Progenitor cell of endocrine pancreas (in vitro differentiated cells): Measurements from ENCODE around the gene CSNK1A1. TPM values are rescaled to one million over a fixed set of nuclear protein-coding genes. Genes with fewer than 3 reads are reported as not detected.
A peak's percentile ranks its signal among the peaks of the same experiment; 100 is the strongest.

Source experiments
- DNase-seq: peaks from one replicate; pipeline ENCODE4 v3.0.0; 2021; ENCODE audit warnings: low spot score; ENCODE audit not compliant: unreplicated experiment
- H3K27ac Mint-ChIP-seq: 2 replicates; pipeline ENCODE4 v1.8.0; 2021; ENCODE audit warnings: mild to moderate bottlenecking, moderate library complexity, mixed read lengths
- H3K27me3 Mint-ChIP-seq: 2 replicates; pipeline ENCODE4 v1.8.0; 2021; ENCODE audit warnings: mixed read lengths
- H3K36me3 Mint-ChIP-seq: 2 replicates; pipeline ENCODE4 v1.8.0; 2022; ENCODE audit warnings: mixed read lengths; ENCODE audit not compliant: insufficient read depth
- H3K4me1 Mint-ChIP-seq: 2 replicates; pipeline ENCODE4 v1.8.0; 2021; ENCODE audit warnings: low read depth, mixed read lengths
- H3K4me3 Mint-ChIP-seq: 2 replicates; pipeline ENCODE4 v1.8.0; 2021; ENCODE audit warnings: low read depth, mild to moderate bottlenecking, moderate library complexity, mixed read lengths
- H3K9me3 Mint-ChIP-seq: 2 replicates; pipeline ENCODE4 v1.8.0; 2021; ENCODE audit warnings: low read depth, mixed read lengths
- CTCF ChIP-seq: fragments of 200-600 bp; sonication (generic); IDR thresholded peaks from one replicate; pipeline ENCODE4 v1.5.0; 2021; ENCODE audit warnings: antibody characterized with exemption, mild to moderate bottlenecking; ENCODE audit not compliant: unreplicated experiment
- total RNA-seq: library from RNA; stranded (reverse); gene quantifications from 2 replicates; pipeline ENCODE4 v1.2.1, GENCODE V29; 2021

The CSNK1A1 gene
- total RNA-seq, 1 donor from 2014 or later = 213 TPM

- no peak for DNase-seq
- Mint-ChIP-seq H3K27ac (no peak overlapping the region), H3K27me3 (peaks cover 10% of the 10 kb centered on the region), H3K4me1 (no peaks in the 10 kb centered on the region), H3K9me3 (no peaks in the 10 kb centered on the region), H3K4me3 (no peak overlapping the region), H3K36me3 (no peaks in the 10 kb centered on the region)
- TF ChIP-seq CTCF = no peak
Measured at GRCh38 chr5:149585910-149586309, 34.7 kb upstream of the CSNK1A1 start.

GRCh38 chr5:149584121-149584520, 32.9 kb upstream of the CSNK1A1 start:
- Mint-ChIP-seq H3K9me3 (no peaks in the 10 kb centered on the region), H3K4me3 (no peak overlapping the region), H3K27ac (no peak overlapping the region), H3K4me1 (no peaks in the 10 kb centered on the region), H3K27me3 (peaks cover 19% of the 10 kb centered on the region), H3K36me3 (no peaks in the 10 kb centered on the region)
- TF ChIP-seq CTCF = no peak
- DNase-seq = no peak

GRCh38 chr5:149583394-149583793, 32.2 kb upstream of the CSNK1A1 start:
- peaks cover 19% of the 10 kb centered on the region for H3K27me3 Mint-ChIP-seq
- H3K36me3 Mint-ChIP-seq = no peaks in the 10 kb centered on the region
- H3K27ac Mint-ChIP-seq = no peak overlapping the region
- DNase-seq = no peak
- no peak for TF ChIP-seq CTCF
- peaks cover 6% of the 10 kb centered on the region for H3K4me1 Mint-ChIP-seq
- no peak overlapping the region for H3K4me3 Mint-ChIP-seq
- no peaks in the 10 kb centered on the region for H3K9me3 Mint-ChIP-seq

- no peaks in the 10 kb centered on the region for H3K36me3 Mint-ChIP-seq
- H3K27me3 Mint-ChIP-seq = peaks cover 19% of the 10 kb centered on the region
- peak overlapping the region; percentile 66 for H3K4me3 Mint-ChIP-seq
- H3K9me3 Mint-ChIP-seq = no peaks in the 10 kb centered on the region
- peaks cover 8% of the 10 kb centered on the region for H3K4me1 Mint-ChIP-seq
- DNase-seq = no peak
- TF ChIP-seq CTCF = no peak
- H3K27ac Mint-ChIP-seq = peak overlapping the region; percentile 59
Measured at GRCh38 chr5:149581931-149582768, 30.9 kb upstream of the CSNK1A1 start.

GRCh38 chr5:149581192-149581861, 30.1 kb upstream of the CSNK1A1 start, which contains the start of gene ARHGEF37:
Gene ARHGEF37 (plus strand): TSS chr5:149581498. CDS start chr5:149597770, 16,272 bp downstream.
- Mint-ChIP-seq H3K9me3 (no peaks in the 10 kb centered on the region), H3K27me3 (peaks cover 19% of the 10 kb centered on the region), H3K36me3 (no peaks in the 10 kb centered on the region), H3K4me1 (peaks cover 8% of the 10 kb centered on the region), H3K27ac (peak within 1 kb of the TSS; percentile 59), H3K4me3 (peak within 1 kb of the TSS; percentile 71)
- no peak for TF ChIP-seq CTCF
- peak; percentile 20 for DNase-seq
